GM19328 (cell line): ENCODE data around the gene POLDIP2.
A peak's percentile ranks its signal among the peaks of the same experiment; 100 is the strongest.

Experiments
- ATAC-seq: cut with Tn5 transposase; IDR thresholded peaks from one replicate; pipeline ENCODE4 v1.9.1; 2021; ENCODE audit warnings: mild to moderate bottlenecking, moderate library complexity; ENCODE audit not compliant: unreplicated experiment

Gene POLDIP2

DNA sequence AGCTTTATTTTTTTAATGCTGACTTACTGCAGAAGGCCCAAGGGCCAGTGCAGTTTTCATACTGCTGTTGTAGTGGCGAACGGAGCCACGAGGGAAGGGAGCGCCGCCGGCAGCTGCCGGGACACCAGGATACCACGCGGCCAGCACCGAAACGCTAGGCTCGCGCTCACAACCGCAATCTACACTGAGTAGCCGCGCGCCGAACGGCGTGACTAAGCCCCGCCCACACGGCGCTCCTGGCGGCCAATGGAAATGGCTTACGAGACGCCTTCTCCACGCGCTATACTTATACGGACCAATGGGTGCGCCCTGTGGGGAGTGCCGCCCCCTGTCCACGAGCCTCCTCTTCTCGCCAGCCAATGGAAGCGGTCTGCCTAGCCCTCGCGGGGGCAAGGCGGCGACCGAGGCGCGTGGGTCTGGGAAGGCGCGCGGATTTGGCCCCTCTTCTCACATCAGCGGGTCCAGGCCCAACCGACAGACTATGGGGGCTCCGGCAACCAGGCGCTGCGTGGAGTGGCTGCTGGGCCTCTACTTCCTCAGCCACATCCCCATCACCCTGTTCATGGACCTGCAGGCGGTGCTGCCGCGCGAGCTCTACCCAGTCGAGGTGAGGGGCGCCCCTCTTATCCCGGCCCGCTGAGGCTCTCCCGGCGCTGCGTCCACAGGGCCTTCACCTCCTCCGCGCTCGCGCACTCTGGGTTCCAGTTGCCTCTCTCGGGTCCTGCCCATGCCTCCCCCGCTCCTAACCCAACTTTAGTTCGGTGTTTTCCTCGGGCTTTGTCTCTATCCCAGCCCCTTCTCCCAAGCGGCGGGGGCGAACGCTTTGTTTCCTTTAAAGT lies 38.3 kb downstream of the POLDIP2 start, which contains the start of gene TMEM97:
TMEM97 (plus strand) TSS at position 442 of the 839 bp plus-strand sequence; CDS start at position 482, 40 bp downstream.
- ATAC-seq, result peak; percentile 98

- no peak for ATAC-seq
Observed at GRCh38 chr17:28317966-28318758, 39.2 kb downstream of the POLDIP2 start.

DNA sequence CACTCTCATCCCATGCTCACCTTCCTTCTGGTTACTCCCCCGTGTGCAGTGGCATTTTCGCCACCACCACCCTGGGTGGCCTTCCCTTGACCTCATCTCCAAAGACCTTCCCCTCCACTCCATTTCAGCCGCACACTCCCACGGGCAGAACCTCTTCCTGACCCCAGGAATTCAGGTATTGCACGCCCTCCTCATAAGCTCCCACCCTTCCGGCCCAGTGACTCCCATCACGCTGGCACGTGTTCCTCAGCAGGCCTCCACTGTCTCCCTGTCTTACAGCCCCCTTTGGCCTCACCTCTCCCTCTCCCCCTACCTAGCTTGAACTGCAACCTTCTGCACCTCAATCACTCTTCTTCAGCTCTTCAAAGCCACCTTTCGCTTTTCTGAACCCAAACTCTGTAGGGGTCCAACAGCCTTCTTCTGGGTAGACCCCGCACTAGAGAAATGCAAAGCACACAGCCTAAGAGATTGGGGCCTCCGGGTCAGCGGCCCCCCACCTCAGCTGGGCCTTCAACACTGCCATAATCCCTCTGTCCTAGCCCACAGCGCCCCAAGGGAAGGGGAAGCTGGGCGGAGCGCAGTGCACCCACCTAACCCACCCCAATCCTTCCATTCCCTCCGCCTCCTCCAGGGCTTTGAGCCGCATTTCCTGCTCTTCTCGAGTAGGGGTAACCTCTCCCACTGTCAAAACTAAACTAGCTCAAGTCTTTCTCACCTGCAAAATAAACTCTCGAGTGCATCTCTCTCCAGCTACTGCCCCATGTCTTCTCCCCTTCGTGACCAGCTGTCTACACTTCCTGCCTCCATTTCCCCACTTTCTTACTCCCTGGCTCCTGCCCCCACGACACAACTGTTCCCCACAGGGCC lies 40.0 kb downstream of the POLDIP2 start:
- ATAC-seq, result no peak

GRCh38 chr17:28315846-28316705 lies 41.3 kb downstream of the POLDIP2 start:
- ATAC-seq, result no peak

- ATAC-seq, result no peak
Observed at GRCh38 chr17:28313841-28314240, 43.5 kb downstream of the POLDIP2 start.

DNA sequence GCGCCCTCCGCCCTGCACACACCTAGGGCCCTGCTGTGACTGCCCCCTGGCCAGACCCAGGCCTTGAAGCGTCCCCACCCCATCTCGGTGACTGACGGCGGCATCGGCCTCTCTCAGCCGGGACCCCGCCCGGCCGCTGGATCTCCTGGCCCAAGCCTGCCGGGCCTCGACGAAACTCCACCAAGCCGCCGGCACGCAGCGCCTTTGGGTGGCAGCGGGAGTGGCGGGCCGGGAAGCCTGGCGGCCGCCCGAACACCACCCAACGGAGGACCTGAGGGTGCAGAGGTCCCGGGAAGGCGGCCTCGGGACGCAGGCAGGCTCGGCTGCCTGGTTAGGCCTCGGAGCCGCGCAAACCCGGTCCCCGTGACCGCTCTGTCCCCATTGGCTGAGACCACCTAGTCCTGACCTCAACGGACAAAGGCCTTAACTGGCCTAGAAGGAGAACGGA lies 50.3 kb downstream of the POLDIP2 start:
- no peak for ATAC-seq

DNA sequence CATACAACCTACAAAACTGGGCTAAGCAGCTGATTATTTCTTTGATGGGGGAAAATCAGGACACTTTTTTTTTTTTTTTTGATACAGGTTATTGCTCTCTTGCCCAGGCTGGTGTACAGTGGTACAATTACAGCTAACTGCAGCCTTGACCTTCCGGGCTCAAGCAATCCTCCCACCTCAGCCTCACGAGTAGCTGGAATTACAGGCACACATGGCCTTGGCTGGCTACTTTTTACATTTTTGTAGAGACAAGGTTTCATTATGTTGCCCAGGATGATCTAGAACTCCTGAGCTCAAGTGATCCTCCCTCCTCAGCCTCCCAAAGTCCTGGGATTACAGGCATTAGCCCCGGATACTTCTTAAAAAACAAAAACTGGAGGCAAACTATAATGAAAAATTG lies 58.9 kb downstream of the POLDIP2 start:
- no peak for ATAC-seq
